SK-MEL-5 (cell line): ENCODE results near the gene MYO18A. TPM values are rescaled to one million over a fixed set of nuclear protein-coding genes. Genes with fewer than 3 reads are reported as not detected.

Experiments
- DNase-seq: peaks from one replicate; pipeline ENCODE4 v3.0.0-alpha.2; 2016; ENCODE audit warnings: low read depth, low spot score
- in situ Hi-C: cut with HindIII; loops from 2 replicates; pipeline ENCODE4 v1.10.0; 2016; ENCODE audit warnings: low sequenced_read_pairs, high pct_unique_total_duplicates, low pct_unique_long_range_greater_than_20kb
- total RNA-seq: library from RNA; depleted of rRNA; stranded (reverse); fragments of >200 nt; shearing (Covaris generic); gene quantifications from 2 replicates; pipeline ENCODE4 v1.2.3, GENCODE V29; 2014

Gene MYO18A
- total RNA-seq, 1 experiment from 2014 or later = 14.9 TPM

DNA sequence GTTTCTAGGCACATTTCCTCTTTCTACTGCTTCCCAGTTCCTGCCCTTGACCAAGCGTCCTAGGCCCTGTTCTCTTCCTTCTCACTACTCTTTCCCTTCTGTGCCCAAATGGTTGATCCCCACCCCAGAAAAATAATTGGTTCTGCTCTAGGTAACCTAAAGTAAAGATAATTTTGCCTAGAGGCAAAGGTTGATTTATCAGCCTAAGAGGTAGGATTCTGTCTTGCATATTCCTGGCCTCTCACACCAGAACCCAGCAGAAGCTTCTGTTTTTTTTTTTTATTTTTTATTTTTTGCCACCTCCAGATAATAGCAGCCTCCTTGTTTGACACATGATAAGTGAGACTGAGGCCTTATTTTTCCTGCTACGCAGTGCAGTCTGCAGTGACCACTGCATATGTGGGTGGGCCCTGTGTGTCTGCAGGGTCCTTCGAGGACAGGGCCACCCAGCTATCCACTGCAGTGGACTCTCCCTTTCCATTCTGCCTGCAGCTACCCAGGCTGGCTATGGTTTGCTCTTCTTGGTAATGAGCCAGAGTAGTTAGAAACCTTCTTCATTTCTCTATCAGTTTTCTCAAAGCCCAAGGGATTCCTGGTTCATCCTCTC lies 136.6 kb downstream of the MYO18A start:
- DNase-seq = no peak
- in situ Hi-C loops = no loop called here

DNA sequence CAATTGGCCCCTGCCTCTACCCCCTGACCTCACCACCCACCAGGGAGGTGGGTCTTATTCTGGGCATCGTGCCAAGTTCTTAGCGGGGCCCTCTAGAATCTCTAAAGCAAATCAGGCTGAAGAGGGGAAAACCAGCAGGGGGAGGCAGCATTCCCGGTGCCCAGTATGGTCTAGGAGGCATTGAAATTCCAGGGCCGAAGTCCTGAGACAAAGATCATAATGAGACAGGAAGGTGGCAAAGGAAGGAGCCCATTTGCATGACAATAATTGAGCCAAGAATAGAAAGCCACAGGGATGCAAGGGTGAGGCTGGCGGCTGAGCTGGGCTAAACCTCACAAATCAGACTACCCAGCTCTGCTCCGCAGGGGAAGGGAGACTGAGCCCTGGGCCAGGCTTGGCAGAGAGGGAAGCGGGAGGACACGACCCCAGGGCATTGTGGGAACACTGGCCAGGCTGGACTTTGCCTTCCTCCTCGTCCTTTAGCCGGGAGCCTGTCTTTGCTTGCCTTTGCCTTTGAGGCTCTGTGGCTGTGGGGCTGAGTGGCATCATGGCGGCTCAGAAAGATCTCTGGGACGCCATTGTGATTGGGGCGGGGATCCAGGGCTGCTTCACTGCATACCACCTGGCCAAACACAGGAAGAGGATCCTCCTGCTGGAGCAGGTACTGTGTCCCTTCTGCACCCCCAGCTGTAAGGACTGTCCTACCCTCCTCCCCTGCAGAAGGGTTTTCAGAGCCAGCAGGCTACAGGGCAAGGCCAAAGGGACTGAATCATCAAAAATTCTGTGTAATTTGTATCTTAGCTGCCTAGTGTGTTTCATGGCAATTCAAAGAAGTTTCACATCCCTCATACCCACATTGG lies 137.3 kb downstream of the MYO18A start, which contains the start of gene PIPOX:
PIPOX (plus strand) TSS at position 463 of the 860 bp plus-strand sequence; CDS start at position 548, 85 bp downstream.
- peak; percentile 36 for DNase-seq
- in situ Hi-C loops = no loop called here

DNA sequence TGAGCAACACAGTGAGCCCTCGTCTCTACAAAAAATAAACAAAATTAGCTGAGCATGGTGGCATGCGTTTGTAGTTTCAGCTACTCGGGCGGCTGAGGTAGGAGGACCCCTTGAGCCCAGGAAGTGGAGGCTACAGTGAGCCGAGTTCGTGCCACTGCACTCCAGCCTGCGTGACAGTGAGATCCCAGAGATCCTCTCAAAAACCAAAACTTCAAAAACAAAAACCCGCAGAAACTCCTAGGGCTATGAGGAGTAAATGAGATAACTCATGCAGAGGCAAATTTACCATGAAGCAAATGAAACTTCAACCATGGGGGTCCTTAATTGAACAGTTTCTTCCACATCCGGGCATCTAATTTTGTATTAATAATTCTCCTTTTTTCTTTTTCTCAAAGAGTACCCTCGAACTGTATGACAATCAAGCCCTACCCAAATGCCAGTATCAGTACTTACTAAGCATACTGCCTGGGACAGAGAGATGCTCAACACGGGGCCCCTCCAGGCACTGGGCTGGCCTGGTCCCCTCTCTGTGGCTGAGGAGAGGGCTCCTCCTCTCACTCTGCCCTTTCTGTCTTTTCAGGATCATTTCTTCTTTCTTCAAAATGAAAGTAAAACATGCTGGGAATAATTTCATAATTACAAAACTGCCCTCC lies 138.0 kb downstream of the MYO18A start:
- DNase-seq = no peak
- in situ Hi-C loops = no loop called here

DNA sequence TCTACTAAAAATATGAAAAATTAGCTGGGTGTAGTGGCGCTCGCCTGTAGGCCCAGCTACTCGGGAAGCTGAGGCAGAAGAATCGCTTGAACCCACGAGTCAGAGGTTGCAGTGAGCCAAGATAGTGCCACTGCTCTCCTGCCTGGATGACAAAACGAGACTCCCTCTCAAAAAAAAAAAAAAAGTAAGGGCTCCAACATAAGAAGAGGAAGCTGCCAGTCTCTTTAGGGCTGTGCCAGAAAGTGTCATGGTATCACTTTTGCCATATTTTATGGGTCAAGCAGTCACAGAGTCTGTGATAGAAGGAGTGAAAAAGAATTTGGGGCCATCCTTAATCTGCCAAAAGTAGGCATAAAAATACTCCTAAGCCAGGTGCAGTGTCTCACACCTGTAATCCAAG lies 138.6 kb downstream of the MYO18A start:
- no peak for DNase-seq
- in situ Hi-C loops = no loop called here

DNA sequence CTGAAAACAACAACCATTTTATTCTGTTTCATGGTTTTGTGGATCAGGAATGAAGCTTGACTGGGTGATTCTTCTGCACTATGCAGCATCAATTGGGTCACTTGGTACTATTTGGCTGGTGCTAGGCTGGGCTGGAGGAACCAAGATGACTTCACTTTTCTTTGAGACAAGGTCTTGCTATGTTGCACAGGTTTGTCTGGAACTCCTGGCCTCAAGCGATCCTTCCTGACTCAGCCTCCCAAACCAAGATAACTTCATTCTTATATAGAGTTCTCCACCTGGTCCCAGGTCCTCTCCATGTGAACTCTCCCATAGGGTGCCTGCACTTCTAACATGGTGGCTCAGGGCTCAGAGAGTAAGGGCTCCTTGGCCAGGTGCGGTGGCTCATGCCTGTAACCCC lies 139.1 kb downstream of the MYO18A start:
- DNase-seq = no peak
- in situ Hi-C loops = no loop called here

DNA sequence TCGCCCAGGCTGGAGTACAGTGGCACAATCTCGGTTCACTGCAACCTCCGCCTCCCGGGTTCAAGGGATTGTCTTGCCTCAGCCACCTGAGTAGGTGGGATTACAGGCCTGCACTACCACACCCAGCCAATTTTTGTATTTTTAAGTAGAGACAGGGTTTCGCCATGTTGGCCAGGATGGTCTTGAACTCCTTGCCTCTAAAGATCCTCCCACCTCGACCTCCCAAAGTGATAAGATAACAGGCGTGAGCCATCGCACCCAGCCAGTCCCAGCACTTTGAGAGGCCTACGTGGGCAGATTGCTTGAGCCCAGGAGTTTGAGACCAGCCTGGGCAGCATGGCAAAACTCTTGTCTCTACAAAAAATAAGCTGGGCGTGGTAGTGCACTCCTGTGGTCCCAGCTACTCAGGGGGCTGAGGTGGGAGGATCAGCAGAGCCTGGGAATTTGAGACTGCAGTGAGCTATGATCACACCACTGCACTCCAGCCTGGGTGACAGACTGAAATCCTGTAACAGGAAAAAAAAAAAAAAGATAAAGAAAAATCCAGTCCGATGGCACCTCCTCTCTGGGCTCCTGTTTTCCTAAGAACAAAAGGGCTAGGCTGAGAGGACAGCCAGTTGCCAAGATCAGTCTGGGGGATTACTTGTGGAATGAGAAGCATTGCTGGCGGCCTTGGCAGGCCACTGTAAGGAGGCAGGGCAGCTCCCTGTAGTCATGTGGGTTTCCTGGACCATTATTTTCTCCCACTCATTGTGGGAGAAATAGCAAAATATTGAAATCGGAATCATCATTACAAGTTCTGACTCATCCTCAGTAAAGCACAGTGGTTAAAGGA lies 140.2 kb downstream of the MYO18A start:
- in situ Hi-C loops = no loop called here
- DNase-seq = no peak

DNA sequence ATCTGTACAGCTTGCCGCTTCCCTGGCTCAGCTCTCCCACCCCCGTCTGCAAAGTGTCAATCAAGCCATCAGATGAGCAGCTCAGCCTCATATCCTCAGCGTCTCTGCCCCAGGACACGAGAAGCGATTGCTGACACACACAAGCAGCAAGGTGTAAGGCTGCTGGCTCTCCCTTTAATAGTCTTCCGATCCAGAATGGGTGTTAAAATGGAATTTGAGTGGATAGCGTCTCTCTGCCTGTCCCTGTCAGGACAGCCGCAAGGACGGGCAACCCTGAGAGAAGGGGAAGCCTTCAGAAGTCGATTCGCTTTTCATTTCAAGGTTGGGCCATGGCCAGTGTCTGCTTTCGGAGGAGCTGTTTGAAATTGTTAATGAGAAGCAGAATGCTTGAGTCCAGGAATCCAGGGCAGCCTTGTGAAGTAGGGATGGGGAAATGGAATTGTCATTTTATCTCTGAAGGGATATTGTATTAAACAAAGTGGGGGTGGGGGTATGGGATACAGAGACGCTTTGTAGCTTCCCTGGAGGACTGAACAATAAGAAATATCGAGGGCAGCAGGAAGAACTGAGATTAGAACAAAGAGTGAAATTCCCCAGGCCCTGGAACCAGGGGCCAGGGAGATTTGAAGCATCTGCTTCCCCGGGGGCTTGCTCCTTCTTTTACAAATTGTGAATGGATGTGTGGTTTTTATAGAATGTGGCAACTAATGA lies 142.0 kb downstream of the MYO18A start:
- no peak for DNase-seq
- in situ Hi-C loops = no loop called here

DNA sequence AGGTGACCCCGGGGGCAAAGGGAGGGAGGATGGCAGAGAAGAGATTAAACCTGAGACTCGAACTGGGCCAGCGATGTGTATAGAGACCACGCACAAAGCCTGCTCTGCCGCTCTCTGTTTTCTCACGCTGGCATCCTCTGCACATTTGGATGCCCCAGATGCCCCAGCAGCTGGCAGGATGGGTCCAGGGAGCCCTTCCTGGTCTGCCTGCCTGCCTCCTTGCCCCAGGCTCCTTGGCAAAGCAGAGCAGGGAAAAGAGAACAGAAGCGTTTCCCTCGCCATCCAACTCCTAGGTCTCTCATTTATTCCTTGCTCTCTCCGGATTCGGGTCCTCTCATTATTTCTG lies 142.5 kb downstream of the MYO18A start:
- no peak for DNase-seq
- in situ Hi-C loops = no loop called here

DNA sequence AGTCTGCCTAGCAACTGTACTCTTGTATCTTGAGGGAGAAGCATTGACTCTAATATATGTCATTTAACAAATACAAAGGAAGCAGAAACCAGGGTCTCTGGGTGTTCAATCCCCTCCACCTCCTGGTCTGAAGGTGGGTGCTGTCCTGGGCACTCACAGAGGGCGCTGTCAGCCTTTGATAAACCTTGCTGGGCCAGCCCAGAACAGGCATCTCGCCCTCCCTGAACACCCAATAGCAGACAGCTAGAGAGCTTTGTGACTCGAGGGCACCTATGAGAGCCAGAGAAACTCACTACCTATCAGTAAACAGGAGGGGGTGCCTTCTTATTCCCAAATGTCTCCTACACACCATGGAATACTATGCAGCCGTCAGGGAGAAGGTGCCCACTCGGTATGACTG lies 143.6 kb downstream of the MYO18A start:
- peak; percentile 19 for DNase-seq
- in situ Hi-C loops = no loop called here

DNA sequence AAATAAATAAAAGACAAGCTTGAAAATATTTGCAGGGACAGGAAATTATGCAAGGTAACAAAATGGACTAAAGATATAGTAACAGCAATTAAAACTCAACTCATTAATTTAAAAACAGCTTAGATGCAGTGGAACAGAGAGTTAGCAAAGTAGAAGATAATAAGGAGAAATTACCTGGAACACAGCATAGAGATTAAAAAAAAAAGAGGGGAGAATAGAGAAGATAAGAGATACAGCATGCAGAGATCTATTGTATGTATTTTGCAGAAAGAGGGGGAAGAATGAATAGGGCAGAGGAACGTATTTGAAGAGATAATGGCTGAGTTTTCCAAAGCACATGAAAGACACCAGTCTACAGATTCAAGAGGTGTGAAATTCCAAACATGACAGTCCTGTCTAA lies 145.7 kb downstream of the MYO18A start:
- in situ Hi-C loops = no loop called here
- no peak for DNase-seq

DNA sequence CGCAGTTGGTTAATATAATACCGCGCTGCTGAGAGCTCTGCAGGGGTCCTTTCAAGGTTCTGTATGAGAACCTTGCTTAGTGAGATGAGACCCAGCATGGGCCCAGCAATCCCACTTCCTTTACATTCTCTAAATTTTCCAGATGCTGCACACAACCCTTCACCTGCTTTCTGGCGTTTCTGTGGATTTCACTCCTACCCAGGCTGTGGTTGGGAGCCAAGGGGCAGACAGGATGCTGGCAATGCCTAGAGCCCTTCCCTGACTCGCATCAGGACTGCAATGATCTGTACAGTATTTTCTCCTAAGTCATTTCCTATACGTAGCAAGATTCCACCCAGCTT lies 147.4 kb downstream of the MYO18A start:
- DNase-seq = no peak
- in situ Hi-C loops = no loop called here

DNA sequence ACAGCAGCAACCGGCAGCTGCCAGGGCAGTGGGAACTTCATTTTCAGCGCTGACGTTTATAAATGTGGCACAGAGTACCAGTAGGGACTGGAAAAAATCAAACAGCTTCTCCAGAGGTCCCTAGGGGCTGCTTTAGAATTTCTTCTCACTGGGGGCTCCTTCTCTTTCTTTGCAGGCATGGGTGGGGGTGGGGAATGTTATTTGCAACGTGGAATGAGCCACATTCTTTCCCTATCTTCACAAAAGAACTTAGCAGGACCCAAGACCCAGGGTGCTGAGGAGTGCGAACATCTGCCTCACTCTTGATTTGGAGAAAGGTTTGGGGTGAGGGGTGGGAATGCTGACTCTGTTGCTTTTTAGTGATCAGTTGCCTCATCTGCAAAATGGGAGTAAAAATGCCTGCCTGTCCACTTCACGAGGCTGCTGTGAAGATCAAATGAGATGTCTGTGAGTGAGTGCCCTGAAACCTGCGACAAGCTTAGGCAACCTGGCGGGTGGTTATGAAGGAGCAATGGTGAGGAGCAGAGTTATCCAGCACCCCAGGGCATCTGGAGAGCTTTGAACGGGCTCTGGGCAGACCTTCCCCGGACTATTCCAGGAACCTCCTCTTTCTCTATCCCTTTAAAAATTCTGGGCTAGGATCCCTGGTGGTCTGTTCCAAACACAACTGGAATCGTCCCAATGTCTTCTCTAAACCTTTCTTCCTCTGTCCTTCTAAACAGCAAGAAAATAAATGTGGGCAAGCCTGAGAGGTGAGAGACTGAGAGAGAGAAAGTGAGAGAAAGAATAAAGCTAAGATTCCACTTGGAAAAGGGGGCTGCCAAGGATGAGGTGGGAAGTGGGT lies 148.0 kb downstream of the MYO18A start:
- in situ Hi-C loops = no loop called here

DNA sequence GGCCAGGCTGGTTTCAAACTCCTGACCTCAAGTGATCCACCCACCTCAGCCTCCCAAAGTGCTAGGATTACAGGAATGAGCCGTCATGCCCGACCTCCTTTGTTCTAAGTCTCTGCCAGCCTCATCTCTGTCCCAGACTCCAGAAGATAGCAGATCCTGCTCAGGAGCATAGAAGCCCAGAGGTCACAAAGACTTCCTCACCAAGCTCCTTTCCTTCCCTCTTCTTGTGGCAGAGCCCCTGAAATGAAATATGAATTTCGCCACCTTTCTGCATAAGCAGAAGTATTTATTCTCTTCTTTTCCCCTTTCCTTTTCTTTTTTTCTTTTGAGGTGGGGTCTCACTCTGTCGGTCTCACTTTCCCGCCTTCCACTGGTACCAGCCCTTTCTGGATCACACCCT lies 148.7 kb downstream of the MYO18A start:
- no peak for DNase-seq
- in situ Hi-C loops = no loop called here

More for the DNA sequence above, 148.0 kb downstream of the MYO18A start:
- DNase-seq = no peak

DNA sequence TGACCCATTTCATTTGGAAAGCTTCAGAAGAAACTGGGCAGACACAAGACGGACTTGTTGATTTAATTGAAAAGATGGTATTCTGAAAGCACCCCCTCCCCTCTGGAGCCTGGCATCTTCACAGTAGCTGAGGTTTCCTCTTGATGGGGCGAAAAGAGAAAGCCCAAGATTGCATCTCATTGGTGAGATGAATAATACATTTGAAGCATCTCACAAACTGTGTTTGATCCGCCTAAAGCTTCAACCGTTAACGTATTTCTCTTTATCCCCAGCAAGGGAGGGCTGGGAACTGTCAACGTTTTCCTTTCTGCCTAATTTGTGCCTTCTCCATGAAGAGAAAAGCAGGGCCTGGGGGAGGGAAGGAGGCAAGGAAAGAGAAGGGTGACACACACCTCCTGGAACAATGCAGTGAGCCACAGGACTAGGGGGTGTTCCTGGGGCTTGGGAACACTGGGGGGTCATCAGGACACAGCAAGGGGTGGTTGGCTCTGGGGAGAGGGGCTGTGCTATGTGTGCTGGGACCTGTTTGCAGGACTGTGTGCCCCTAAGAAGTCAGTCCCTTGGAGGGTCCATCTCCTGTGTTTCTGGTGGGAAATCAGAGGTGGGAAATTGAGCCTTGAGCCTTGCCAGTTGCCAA lies 155.8 kb downstream of the MYO18A start:
- DNase-seq = no peak
- in situ Hi-C loops = no loop called here

DNA sequence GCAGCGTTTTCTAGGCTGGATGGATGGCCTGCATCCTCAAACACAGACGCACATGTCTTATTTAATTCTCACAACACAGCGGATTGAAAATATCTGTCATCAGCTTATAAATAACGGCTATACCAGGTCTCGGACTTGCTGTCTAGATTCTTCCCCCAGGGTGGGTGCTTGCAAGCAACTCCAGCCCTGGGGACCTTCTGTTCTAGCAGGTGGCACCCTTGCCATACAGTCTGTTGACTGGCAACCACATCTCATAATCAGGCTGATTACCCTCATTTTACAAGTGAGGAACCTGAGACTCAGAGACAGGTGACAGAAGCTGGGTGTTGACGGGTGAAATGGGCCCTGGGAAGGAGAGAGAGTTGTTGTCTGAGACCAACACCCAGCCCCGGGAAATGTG lies 158.1 kb downstream of the MYO18A start:
- in situ Hi-C loops = no loop called here
- DNase-seq = no peak

DNA sequence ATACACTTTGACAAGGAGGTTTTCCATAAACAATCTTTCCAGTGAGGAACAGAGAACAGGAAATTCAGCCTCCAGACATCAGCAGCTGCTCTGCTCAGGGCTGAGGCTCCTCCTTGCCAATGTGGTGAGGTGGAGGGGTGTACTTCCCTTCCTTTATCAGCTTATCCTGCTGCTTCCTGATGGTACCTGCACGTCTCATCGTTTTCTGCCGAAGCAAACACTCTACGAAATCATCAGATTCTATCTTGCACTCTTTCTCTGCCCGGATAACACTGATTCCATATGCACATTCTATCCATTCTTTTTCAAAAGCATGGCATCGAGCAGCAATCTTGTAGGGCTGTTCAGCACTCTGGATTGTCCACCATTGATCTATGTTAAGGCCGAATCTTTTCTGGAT lies 159.0 kb downstream of the MYO18A start:
- in situ Hi-C loops = no loop called here
- DNase-seq = no peak
